AG10803 (cell line): Measurements from ENCODE around the gene LPP.

Experiments used
- DNase-seq: peaks from one replicate; pipeline ENCODE4 v3.0.0; 2010; ENCODE audit warnings: low read depth
- H3K4me3 ChIP-seq: 2 replicates; pipeline ENCODE4 v1.5.1; 2011; ENCODE audit warnings: mild to moderate bottlenecking, low read length, control low read depth
- CTCF ChIP-seq: conservative IDR thresholded peaks from 2 replicates; pipeline ENCODE4 v1.5.1; 2011; ENCODE audit warnings: mild to moderate bottlenecking, low read length, control low read depth, inconsistent platforms

LPP gene

GRCh38 chr3:188689101-188689574 is 535.2 kb downstream of the LPP start:
- DNase-seq = peak; percentile 95
- H3K4me3 ChIP-seq = no peak overlapping the region
- TF ChIP-seq CTCF = no peak

- TF ChIP-seq CTCF = no peak
- no peak overlapping the region for H3K4me3 ChIP-seq
- DNase-seq = no peak
Measured at GRCh38 chr3:188690064-188690463, 536.1 kb downstream of the LPP start.

GRCh38 chr3:188691004-188691403 is 537.0 kb downstream of the LPP start:
- H3K4me3 ChIP-seq = no peak overlapping the region
- no peak for TF ChIP-seq CTCF
- DNase-seq = no peak

GRCh38 chr3:188691665-188692064 is 537.7 kb downstream of the LPP start:
- TF ChIP-seq CTCF = no peak
- no peak for DNase-seq
- no peak overlapping the region for H3K4me3 ChIP-seq

- DNase-seq = no peak
- no peak for TF ChIP-seq CTCF
- H3K4me3 ChIP-seq = no peak overlapping the region
Measured at GRCh38 chr3:188692700-188693099, 538.7 kb downstream of the LPP start.

GRCh38 chr3:188693435-188693834 is 539.5 kb downstream of the LPP start:
- H3K4me3 ChIP-seq = no peak overlapping the region
- TF ChIP-seq CTCF = no peak
- DNase-seq = no peak

GRCh38 chr3:188695241-188695640 is 541.3 kb downstream of the LPP start:
- H3K4me3 ChIP-seq = no peak overlapping the region
- TF ChIP-seq CTCF = no peak
- no peak for DNase-seq
